Activated gamma-delta T cell treated with Interleukin-2 at 50 U/mL for 16 hours (primary cell): ENCODE results near the gene MADD.

Experiments
- DNase-seq: peaks from one replicate; pipeline ENCODE4 v3.0.0-alpha.2; 2020

MADD gene

DNA sequence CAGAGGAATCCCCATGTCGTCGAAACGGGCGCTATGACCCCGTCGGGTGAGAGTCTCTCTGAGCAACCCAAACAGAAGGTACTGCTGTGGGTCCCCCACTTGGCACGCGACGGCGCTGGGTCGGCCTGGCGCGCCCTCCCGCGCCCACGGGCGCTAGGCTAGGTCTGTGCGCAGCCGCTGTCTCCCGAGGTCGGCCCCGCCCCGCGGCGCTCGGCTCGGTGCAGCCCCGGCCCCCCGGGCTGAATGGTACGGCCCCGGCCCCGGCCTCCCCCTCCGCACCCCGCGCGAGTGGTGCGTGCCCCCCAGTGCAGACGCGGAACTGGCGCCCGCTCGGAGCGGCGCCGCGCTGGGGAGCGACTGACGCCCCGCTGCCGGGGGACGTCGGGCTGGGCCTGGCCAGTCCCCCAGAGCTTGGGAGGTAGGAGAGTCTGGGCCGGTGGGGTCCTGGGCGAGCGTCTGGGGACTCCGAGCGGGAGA is at the start of gene MADD:
Gene MADD, plus strand, starts transcription at position 305 of the 477 bp plus-strand sequence.
- peak; percentile 90 for DNase-seq

DNA sequence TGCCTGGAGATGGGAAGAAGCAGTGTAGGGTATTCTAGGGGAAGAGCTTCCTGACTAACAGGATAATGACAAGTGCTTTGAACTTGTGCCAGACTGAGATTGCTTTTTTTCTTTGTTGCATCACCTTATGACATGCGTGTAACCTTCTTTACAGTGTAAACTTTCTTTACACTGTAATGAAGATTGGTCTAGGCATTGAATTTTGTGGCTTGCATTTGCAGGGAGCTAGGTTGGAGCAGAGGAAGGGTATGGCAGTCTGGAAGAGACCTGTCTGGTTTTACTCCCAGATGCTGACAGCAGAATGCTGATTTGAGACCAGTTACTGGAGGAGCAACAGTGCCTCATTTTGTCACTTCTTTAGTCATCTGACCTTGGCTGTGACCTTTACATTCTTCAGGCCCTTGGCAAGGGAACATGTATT is 49.5 kb upstream of the MADD start:
- no peak for DNase-seq

DNA sequence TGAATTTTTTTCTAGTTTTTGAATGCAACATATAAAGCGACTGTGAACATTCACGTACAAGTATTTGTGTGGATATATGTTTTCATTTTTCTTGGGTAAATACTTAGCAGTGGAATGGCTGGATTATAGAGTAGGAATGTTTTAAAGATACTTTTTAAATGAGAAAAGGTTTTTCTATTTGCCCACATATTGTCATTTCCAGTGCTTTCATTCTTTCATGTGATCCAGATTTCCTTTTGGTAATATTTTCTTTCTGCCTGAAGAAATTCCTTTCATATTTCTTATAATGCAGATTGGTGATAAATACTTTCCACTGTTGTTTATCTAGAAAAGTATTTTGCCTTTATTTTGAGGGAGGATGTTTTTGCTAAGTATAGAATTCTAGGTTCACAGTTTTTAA is 47.2 kb upstream of the MADD start:
- DNase-seq = no peak

DNA sequence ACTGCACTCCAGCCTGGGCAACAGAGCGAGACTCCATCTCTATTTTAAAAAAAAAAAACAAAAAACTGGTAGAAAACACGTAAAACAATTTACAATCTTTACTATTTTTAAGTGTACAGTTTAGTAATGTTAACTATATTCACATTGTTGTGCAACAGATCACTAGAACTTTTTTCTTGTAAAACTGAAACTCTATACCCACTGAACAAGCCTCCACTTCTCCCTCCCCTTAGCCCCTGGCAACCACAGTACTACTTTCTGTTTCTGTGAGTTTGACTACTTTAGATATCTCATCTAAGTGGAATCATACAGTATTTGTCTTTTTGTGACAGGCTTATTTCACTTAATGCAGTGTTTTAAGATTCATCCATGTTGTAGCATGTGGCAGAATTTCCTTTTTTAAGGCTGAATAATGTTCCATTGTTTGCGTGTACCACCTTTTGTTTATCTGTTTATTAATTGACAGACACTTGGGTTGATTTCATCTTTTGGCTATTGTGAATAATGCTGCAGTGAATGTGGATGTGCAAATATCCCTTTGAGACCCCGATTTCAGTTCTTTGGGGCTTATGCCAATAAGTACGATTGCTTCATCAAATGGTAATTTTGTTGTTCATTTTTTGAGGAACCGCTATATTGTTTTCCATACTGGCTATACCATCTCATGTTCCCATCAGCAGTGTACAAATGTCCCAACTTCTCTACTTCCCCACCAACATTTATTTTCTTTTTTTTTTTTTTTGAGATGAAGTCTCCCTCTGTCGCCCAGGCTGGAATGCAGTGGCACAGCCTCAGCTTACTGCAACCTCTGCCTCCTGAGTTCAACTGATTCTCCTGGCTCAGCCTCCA is 44.2 kb upstream of the MADD start:
- DNase-seq = no peak

DNA sequence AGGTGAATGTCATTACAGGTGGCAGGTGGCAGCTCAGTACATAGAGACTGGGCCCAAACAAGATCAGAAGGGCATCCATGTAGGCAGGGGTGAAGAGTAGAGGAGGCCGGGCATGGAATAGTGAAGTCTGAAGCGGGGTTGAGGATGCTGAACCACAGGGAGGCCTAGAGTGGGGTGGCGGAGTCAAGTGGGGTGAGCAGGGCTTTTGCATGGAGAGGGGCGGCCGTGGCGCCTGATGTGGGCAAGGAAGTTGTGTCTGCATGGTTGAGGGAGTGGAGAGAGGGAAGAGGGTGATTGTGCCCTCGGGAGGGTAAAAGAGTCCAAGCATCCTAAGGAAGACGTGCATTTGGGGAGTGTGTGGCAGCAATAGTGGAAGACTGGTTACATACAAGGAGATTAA is 40.8 kb upstream of the MADD start:
- no peak for DNase-seq

DNA sequence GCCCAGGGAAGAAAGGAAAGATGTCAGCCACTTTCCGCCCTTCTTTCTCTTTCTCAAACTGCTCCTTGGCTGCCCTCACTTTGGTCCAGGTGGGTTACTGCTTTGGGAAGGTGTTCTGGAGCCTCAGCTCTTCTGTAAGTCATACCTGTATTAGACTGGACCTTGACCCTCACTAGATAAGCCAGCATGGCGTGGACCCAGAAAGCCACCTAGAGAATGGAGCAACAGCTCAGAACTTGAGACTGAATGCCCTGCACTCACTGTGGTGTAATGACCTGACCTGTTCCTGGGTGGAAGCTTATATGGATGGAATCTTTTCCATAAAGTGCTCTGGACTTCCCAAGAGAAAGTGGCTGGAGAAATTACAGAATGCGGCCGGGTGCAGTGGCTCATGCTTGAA is 36.9 kb upstream of the MADD start:
- no peak for DNase-seq

DNA sequence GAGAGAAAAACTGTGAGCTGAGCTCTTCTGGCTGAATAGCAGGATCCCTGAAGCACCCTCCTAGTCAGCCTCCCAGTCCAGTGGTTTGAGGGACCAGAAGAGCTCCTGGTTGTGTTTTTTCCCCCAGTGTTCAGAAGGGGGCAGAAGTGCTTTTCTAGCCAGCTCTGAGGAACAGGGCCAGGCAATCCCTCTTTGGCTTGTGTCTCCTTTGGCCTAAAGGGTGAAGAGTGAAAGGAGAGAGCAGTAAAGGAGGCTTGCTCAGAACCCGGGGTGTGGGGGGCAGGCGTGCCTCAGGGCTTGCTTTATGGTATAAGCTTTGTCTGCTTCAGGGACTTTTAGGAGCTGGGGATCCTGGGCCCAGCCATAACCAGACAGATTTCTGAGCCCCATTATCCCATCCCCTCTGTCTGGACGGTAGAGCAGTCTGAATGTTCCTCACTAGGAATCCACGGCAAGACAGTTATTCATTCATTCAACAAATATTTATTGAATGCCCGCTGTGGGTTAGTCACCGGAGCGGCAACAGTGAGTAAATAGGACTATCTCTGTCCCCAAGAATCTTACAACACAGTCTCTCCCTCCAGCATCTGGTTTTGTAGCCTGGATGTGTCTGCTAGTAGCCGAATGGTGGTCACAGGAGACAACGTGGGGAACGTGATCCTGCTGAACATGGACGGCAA is 35.8 kb upstream of the MADD start:
- DNase-seq = no peak

DNA sequence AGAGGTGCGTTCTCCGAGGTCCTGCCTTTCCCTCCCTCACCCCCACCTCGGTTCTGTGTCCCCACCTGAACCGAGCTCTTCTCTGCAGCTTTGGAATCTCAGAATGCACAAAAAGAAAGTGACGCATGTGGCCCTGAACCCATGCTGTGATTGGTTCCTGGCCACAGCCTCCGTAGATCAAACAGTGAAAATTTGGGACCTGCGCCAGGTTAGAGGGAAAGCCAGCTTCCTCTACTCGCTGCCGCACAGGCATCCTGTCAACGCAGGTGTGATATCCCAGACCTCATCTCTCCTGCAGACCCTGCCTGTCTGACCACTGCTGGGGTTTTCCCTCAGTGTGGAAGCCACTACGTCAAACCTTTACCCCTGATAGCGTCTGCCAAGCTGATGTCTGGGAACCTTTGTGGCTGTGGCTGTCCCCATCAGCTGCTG is 35.2 kb upstream of the MADD start:
- peak; percentile 49 for DNase-seq

DNA sequence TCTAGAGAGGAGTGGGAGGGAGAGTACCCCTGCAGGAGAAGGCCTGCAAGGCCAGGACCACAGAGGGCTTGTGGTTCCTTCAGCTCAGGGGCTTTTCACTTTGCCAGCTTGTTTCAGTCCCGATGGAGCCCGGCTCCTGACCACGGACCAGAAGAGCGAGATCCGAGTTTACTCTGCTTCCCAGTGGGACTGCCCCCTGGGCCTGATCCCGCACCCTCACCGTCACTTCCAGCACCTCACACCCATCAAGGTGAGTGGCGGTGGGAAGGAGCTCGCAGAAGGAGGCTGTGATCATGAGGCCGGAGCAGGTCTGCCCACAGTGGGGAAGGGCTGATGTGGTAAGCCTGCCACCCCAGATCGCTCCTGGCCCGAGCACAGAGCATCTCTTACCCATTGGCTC is 34.8 kb upstream of the MADD start:
- DNase-seq = no peak

DNA sequence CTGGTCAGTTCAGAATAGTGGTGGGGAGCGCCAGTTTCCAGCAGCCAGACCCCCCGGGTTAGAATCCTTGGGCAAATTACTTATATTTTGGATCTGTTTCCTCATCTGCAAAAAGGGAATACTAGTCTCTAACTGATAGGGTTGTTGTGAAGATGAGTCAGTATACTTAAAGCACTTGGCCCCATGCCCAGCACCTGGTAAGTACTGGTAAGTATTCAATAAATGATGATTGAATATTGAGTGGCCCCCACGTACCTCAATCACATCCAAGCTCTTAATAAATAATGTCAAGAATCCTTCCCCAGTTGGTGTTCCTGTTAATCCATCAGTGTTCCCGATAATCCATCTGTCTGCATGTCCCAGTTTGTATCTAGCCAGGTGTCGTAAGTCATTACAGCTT is 33.5 kb upstream of the MADD start:
- DNase-seq = no peak

DNA sequence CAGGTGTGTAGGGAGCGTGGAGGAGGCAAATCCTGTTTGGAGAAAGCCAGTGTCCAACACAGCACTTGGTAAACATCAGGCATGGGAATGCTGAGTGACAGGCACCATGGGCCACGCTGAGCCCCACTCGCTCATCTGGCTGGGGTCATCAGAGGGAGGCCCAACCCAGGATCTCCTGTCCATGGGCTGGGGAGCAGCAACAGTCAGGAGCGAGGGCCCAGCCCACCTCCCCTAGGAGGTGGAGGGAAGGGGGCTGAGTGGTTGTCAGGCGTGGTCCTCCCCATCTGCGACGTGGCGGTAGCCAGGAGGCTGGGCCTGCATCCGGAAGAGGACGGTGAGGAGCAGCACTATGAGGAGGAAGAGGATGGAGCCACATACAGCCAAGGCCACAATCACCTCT is 30.1 kb upstream of the MADD start:
- DNase-seq = no peak

DNA sequence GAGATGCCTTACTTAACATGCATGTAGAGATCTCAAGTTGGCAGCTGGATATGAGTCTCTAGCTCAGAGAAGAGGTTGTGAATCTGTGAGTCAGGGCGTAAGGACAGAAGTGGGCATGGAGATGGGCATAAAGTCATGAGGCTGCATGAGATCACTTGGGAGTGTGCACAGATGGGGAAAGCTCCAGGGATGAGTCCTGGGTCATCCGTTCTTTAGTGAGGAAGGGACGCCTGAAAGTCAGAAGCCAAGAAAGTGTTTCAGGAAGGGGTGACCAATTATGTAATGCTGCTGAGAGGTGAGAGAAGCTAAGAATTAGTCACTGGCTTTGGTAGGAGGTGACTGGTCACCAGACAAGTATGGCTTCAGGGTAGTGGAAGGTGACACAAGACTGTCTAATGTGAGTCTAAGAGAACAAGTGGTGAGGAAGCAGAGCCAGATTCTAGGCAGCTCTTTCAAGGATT is 28.1 kb upstream of the MADD start:
- no peak for DNase-seq

DNA sequence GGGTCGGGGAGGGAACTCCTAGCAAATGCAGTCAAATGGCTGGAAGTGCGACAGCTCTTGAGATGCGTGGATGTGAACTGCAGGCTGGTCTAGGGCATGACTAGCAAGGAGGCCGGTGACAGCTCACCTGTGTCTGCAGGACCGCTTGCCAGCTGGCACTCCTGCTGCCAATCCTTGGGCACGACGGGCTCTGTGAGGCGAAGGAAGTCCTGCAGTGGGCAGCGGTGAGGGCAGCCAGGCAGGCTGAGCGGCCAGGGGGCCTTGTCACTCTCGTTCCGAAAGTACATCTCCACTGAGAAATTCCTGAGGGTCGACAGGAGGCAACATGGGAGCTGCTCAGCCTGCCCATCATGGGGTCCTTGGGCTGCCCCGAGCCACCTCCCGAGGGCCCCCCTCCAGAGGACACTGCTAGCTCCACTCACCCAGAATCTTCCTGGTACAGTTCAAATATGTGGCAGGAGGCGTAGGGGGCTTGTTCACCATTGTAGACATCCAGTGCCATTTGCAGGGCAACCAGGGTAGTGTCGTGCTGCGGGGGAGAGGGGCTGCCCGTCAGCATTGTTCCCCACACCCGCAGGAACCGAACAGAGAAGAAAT is 27.2 kb upstream of the MADD start:
- DNase-seq = no peak

DNA sequence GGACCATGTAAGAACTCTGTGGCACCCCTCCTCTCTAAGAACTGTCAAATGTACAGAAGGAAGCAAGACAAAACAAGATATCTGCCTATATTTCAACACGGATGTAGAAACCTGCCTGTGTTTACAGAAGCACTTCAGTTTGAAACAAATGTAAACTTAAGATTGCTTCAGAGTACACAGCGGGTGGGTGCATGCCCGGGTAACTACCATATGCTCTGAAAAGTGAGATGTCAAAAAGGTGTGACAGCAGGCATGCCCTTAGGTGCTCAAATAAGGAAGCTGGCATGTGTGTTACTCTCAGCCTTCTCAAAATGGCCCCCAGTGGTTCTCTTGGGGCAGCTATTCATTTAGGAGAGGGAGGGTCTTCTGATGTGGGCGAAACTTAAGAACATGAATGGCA is 26.5 kb upstream of the MADD start:
- DNase-seq = no peak

DNA sequence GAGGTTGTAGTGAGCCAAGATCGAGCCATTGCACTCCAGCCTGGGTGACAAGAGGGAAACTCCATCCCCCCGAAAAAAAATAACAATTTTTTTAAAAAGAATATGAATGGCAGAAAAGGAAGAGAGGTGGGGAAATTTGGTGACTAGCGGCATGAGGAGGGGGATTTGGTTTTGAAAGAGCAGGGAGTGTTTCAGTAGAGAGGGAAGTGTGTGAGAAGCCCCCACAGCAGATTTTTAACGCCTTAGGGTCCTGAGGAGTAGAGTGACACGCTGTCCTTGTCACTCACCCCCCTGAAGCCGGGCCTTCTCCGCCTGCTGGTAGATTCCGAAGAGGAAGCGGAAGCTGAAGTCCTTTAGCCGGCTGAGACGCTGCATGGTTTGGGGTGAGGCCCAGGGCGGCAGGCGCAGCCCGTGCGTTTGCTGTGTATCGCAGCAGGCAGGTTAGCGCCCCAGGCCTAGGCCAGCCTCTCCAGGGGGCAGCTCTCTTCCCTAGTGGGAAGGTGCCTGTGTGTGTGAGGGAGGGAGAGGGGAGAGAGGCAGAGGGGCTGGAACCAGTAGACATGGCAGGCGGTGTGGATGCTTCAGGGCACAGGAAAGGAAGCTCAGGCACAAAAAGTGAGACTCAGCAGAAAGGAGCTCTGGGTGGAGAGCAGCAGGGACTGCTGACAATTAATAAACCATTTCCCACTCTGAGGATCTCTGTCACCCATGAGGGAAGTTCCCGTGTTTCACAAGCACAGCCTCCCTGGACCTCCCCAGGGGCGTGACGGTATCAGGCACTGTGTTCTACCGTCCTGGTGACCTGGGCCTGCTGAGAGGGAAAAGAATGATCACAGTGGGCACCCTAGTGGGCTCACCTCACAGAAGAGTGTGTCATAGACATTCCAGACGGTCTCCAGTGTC is 25.2 kb upstream of the MADD start:
- DNase-seq = no peak

DNA sequence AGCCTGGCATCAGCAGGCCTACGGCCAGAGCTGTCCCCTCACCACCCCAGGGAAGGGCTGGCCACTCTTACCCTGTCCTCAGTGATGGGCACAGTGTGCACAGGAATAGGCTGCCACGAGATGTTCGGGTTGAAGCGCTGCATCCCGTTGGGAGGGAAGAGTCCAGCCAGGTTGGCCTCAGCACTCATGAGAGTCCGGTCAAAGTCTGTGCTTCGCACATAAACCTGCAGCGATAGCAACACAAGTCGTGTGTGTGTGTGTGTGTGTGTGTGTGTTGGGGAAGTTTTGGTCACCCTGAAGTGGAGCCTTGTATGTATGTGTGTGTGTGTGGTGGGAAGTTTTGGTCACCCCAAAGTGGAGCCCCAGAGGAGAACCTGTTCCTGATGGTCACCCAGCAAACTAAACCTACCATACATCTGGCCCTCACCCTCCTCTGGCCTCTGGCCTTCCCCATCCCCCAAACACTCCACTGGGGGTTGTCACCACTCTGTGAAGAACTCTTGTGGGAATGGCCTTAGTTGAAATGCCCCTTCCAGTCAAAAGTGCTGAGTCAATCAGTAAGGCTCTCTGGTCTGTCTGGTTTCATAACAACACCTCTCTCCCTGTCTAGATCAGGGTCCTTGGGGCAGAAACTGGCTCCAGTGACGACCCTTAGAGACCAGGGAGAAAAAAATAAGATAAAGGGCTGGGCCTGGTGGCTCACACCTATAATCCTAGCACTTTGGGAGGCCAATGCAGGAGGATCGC is 24.1 kb upstream of the MADD start:
- DNase-seq = no peak

DNA sequence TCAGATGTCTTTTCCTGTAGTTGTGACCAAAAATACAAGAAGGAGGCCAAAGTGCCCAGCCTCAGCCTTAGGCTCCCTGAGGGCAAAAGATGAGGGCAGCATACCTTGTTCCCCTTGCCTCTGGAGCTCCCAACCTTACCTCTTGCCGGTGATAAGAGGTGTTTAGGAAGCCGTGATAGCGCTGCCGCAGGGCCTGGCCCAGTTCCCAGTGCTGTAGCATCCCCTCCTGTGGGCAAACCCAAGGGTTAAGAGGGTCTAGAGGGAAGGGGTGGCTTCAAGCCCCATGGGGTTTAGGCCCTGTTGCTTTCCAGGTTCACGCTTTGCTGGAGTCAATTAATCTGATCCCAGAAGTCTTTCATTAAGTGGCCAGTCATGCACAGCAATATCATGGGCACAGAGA is 22.4 kb upstream of the MADD start:
- DNase-seq = no peak

DNA sequence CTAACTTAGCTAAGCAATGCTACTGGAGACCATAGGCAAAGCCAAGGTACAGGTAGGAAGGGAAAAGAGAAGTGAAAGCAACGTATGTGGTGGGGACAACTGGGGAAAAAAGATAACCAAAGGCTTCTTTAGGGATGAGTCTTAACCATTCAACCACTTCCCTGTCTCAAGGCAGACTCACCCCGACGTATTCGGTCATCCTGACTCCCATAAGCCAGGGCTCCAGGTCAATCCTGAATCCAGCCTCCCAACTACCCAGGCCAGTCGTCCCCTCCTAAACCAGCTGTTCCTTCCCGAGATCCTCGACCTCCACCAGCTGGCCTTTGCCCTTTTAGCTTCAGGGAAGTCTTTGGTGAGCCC is 21.6 kb upstream of the MADD start:
- no peak for DNase-seq

DNA sequence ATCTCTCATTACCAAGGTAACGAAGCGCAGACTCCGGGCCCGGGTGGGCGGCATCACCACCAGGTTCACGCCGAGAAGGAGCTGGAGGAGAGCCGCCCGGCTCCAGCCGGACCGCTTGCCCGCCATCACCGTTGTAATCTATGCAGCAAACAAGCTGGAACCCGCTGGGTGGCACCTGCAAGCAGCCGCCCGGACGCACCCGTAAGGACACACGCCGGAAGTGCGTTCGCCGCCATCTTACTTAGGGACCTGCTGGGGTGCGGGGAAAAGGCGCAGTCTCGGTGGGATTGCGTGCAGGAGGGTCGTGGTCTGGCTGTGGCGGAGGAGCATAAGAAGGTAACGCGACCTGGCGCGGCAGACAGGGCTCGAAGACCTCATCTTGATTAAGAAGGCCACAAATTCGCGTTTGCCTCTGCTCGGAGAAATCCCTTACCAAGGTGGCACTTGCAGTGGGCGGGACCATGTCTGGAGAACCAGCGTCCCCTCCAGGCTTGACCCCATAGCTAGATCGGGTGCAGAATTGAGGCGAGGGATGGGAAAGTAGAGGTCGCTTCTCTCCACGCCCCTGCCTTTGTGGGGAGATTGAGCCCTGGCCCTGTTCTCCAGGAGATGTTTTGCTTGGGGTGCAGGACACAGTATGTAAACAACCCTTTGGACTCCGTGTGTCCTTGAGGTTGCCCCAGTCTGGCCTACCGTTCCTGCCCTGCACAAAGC is 21.1 kb upstream of the MADD start, which contains the start of gene ACP2:
Gene ACP2, minus strand, starts transcription at position 151 of the 714 bp plus-strand sequence. Its CDS starts 25 bp downstream, at position 126.
- peak; percentile 82 for DNase-seq

DNA sequence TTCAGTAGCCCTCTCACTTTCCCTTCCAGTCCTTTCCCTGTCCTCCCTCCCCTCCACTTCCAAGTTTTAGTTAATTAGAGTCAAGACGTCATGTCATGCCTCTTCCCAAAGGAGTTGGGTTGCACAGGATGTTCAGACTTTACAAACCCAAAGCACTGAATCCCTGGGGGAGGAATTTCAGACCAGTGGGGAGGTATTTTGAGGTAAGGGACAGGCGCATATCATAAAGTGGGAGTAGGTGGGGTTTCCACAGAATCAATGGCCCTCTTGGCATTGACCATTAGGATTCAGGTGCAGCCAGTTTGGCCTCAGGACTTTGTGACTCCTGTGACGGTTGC is 20.6 kb upstream of the MADD start:
- DNase-seq = no peak

DNA sequence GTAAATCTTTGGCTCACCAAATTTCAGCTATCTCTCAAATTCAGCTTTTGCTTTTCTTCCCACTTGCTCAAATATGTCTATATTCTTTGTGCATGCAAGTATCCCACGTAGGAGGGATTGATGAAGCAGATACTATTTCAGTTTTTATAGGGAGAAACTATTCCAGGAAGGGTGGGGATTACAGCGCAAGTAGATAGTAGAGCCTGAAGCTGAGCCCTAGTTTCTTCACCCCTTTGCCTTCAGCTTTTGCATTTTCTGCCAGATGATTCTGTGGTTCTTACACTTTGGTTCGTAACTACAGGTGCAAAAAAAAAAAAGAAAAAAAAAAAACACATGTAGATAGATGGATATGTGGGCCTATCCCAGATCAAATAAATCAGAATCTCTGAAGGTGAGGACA is 18.2 kb upstream of the MADD start:
- DNase-seq = no peak
